ENCODE data around the gene CDC25A. TPM values are rescaled to one million over a fixed set of nuclear protein-coding genes. Genes with fewer than 3 reads are reported as not detected.

CDC25A gene
- total RNA-seq, 4 donors from 2014 or later: 1.7 to 7.6 (median 4.8) TPM

GRCh38 chr3:48220746-48221145, 32.5 kb upstream of the CDC25A start:
- Histone ChIP-seq H3K4me1 (peaks cover 0 to 10% (median 0%) of the 10 kb centered on the region in 4 donors), H3K27me3 (no peaks in the 10 kb centered on the region), H3K36me3 (no peaks in the 10 kb centered on the region), H3K27ac (no peak overlapping the region), H3K4me3 (no peak overlapping the region), H3K9me3 (no peaks in the 10 kb centered on the region)
- TF ChIP-seq POLR2A (IDR thresholded peaks at IDR 0.05) (no peak), CTCF (IDR thresholded peaks at IDR 0.05) (no peak), POLR2AphosphoS5 (IDR thresholded peaks at IDR 0.05) (no peak), EP300 (IDR thresholded peaks at IDR 0.05; ENCODE audit: low read depth) (no peak)
- intact Hi-C loops (cut with DNase I; ENCODE audit: low total_unique reads) (no loop called here), in situ Hi-C loops (cut with MboI; ENCODE audit: low pct_ligation_motif_present in 1 of 4, low pct_unique_long_range_greater_than_20kb in 1 of 4, low sequenced_read_pairs in 3 of 4) (no loop called here)
- DNase-seq: no peak
- WGBS, 2 donors (ENCODE audit: low coverage in 1 of 2): 86 to 93% methylated on average over 5 to 9 of the region's 9 CpGs

GRCh38 chr3:48219543-48219942, 31.3 kb upstream of the CDC25A start:
- TF ChIP-seq EP300 (IDR thresholded peaks at IDR 0.05; ENCODE audit: low read depth) (no peak), POLR2A (IDR thresholded peaks at IDR 0.05) (no peak), POLR2AphosphoS5 (IDR thresholded peaks at IDR 0.05) (no peak), CTCF (IDR thresholded peaks at IDR 0.05) (no peak)
- in situ Hi-C loops (cut with MboI; ENCODE audit: low pct_ligation_motif_present in 1 of 4, low pct_unique_long_range_greater_than_20kb in 1 of 4, low sequenced_read_pairs in 3 of 4) (no loop called here), intact Hi-C loops (cut with DNase I; ENCODE audit: low total_unique reads) (no loop called here)
- Histone ChIP-seq H3K9me3 (no peaks in the 10 kb centered on the region), H3K36me3 (no peaks in the 10 kb centered on the region), H3K27ac (no peak overlapping the region), H3K4me3 (no peak overlapping the region), H3K27me3 (no peaks in the 10 kb centered on the region), H3K4me1 (peaks cover 0 to 19% (median 5%) of the 10 kb centered on the region in 4 donors)
- DNase-seq: no peak
- WGBS, 2 donors (ENCODE audit: low coverage in 1 of 2): 89% methylated on average over 3 of the region's 3 CpGs; no CpG with 5 or more reads in 1 of the 2 donors

GRCh38 chr3:48218537-48218936, 30.3 kb upstream of the CDC25A start:
- no peak for DNase-seq
- H3K36me3 ChIP-seq: no peaks in the 10 kb centered on the region
- TF ChIP-seq POLR2AphosphoS5 (IDR thresholded peaks at IDR 0.05) (no peak), EP300 (IDR thresholded peaks at IDR 0.05; ENCODE audit: low read depth) (no peak)
- 89% methylated on average over 5 of the region's 5 CpGs; no CpG with 5 or more reads in 1 of the 2 donors for WGBS, 2 donors (ENCODE audit: low coverage in 1 of 2)
- no peaks in the 10 kb centered on the region for H3K9me3 ChIP-seq
- H3K27ac ChIP-seq: no peak overlapping the region
- intact Hi-C loops (cut with DNase I; ENCODE audit: low total_unique reads) (no loop called here), in situ Hi-C loops (cut with MboI; ENCODE audit: low pct_ligation_motif_present in 1 of 4, low pct_unique_long_range_greater_than_20kb in 1 of 4, low sequenced_read_pairs in 3 of 4) (no loop called here)
- H3K4me3 ChIP-seq: no peak overlapping the region
- H3K27me3 ChIP-seq: no peaks in the 10 kb centered on the region
- H3K4me1 ChIP-seq: peaks cover 0 to 19% (median 5%) of the 10 kb centered on the region in 4 donors

GRCh38 chr3:48217449-48217848, 29.2 kb upstream of the CDC25A start:
- no peaks in the 10 kb centered on the region for H3K36me3 ChIP-seq
- no peaks in the 10 kb centered on the region for H3K9me3 ChIP-seq
- H3K27ac ChIP-seq: no peak overlapping the region
- no peaks in the 10 kb centered on the region for H3K27me3 ChIP-seq
- DNase-seq: no peak
- intact Hi-C loops (cut with DNase I; ENCODE audit: low total_unique reads): no loop called here
- in situ Hi-C loops (cut with MboI; ENCODE audit: low pct_ligation_motif_present in 1 of 4, low pct_unique_long_range_greater_than_20kb in 1 of 4, low sequenced_read_pairs in 3 of 4): no loop called here
- TF ChIP-seq POLR2AphosphoS5 (IDR thresholded peaks at IDR 0.05) (no peak), EP300 (IDR thresholded peaks at IDR 0.05; ENCODE audit: low read depth) (no peak), CTCF (IDR thresholded peaks at IDR 0.05) (no peak), POLR2A (IDR thresholded peaks at IDR 0.05) (no peak)
- H3K4me1 ChIP-seq: peaks cover 0 to 19% (median 5%) of the 10 kb centered on the region in 4 donors
- no peak overlapping the region for H3K4me3 ChIP-seq
- WGBS, 2 donors (ENCODE audit: low coverage in 1 of 2): 84% methylated on average over 4 of the region's 4 CpGs; no CpG with 5 or more reads in 1 of the 2 donors

- H3K9me3 ChIP-seq: no peaks in the 10 kb centered on the region
- intact Hi-C loops (cut with DNase I; ENCODE audit: low total_unique reads): no loop called here
- H3K4me1 ChIP-seq: peaks cover 0 to 19% (median 5%) of the 10 kb centered on the region in 4 donors
- H3K27ac ChIP-seq: peak overlapping the region; percentile 30 to 67 (median 43)
- H3K27me3 ChIP-seq: no peaks in the 10 kb centered on the region
- no peak overlapping the region for H3K4me3 ChIP-seq
- peak; percentile 11 for DNase-seq
- no peaks in the 10 kb centered on the region for H3K36me3 ChIP-seq
- WGBS, 2 donors (ENCODE audit: low coverage in 1 of 2): 69% methylated on average over 5 of the region's 5 CpGs; no CpG with 5 or more reads in 1 of the 2 donors
- no peak for TF ChIP-seq CTCF (IDR thresholded peaks at IDR 0.05)
- TF ChIP-seq EP300 (IDR thresholded peaks at IDR 0.05; ENCODE audit: low read depth): no peak
- TF ChIP-seq POLR2AphosphoS5 (IDR thresholded peaks at IDR 0.05): no peak
- TF ChIP-seq POLR2A (IDR thresholded peaks at IDR 0.05): no peak
- in situ Hi-C loops (cut with MboI; ENCODE audit: low pct_ligation_motif_present in 1 of 4, low pct_unique_long_range_greater_than_20kb in 1 of 4, low sequenced_read_pairs in 3 of 4): no loop called here
Observed at GRCh38 chr3:48215876-48216275, 27.7 kb upstream of the CDC25A start.
